Activated naive CD4-positive, alpha-beta T cell treated with anti-CD3 and anti-CD28 coated beads, Interleukin-2, amount 10 ng/mL, durations not matched to agents 7 days and 5 days (primary cell): ENCODE data around the gene CFAP68.

ENCODE experiments used
- CTCF ChIA-PET: fragments of 350-600 bp; sonication (Branson Sonifier 250); formaldehyde crosslinking; loops from one replicate; lab custom pipeline; 2021; ENCODE audit warnings: antibody characterized with exemption; lab: Charles Lee
- DNase-seq: peaks from one replicate; pipeline ENCODE4 v3.0.0-alpha.2; 2020
- H3K27ac Mint-ChIP-seq: one replicate; pipeline ENCODE4 v1.8.0; 2021; ENCODE audit warnings: mild to moderate bottlenecking, moderate library complexity, mixed read lengths
- H3K27me3 Mint-ChIP-seq: one replicate; pipeline ENCODE4 v1.8.0; 2021; ENCODE audit warnings: mild to moderate bottlenecking, mixed read lengths
- H3K36me3 Mint-ChIP-seq: one replicate; pipeline ENCODE4 v1.8.0; 2021; ENCODE audit warnings: mixed read lengths
- H3K4me1 Mint-ChIP-seq: one replicate; pipeline ENCODE4 v1.8.0; 2021; ENCODE audit warnings: mixed read lengths
- H3K4me3 Mint-ChIP-seq: one replicate; pipeline ENCODE4 v1.8.0; 2021; ENCODE audit warnings: mild to moderate bottlenecking, moderate library complexity, mixed read lengths
- H3K9me3 Mint-ChIP-seq: one replicate; pipeline ENCODE4 v1.8.0; 2021; ENCODE audit warnings: mixed read lengths

Gene CFAP68, protein sequence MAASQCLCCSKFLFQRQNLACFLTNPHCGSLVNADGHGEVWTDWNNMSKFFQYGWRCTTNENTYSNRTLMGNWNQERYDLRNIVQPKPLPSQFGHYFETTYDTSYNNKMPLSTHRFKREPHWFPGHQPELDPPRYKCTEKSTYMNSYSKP

DNA sequence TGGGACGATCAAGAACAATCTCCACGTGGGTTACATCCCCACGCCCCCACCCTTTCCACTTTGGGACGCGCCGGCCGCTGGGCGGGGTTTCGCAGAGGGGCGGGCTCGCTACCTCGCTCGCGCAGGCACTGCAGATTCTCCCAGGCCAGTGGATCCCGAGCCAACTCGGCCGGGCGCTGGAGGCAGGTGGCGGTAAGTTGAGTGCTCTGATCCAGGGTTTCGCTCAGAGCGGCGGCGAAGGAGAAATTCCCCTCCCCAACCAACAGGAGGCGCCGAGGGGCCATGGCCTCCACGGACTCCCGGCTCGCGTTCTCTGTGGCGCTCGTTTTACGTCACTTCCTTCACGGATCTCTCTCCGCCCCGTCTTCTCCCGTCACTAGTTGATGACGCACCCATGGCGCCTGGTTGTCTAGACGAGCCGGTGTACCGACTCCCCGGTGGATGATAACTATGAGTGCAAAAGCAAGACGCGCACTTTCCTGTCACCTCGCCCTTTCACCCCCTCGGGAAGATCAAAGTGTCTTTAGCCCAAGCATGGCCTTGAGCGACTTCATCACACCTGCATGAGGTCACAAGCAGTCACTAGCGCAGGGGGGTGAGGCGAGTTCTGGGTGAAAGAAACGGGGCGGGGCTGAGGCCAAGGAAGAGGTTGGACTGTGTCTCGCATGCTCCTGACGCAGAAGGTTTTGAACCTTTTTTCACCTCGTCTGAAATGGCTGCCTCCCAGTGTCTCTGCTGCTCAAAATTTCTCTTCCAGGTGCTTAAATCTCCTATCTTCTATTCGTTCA, at the start of gene CFAP68, which contains the start of gene FDXACB1:
TSS of gene CFAP68 (plus strand) at position 693 of the 788 bp plus-strand sequence. CDS start at position 713, 20 bp downstream.
TSS of gene FDXACB1 (minus strand) at position 317 of the 788 bp plus-strand sequence. CDS start at position 284, 33 bp downstream.
- Mint-ChIP-seq H3K36me3 (peaks cover 12% of the 10 kb centered on the region), H3K27ac (peak within 1 kb of the TSS; percentile 96), H3K4me1 (peaks cover 26% of the 10 kb centered on the region), H3K9me3 (no peaks in the 10 kb centered on the region), H3K27me3 (no peaks in the 10 kb centered on the region), H3K4me3 (peak within 1 kb of the TSS; percentile 83)
- CTCF ChIA-PET: interaction anchor here (1.1 to 3.4 kb wide), 5 partner anchors 8 to 103 kb away, joined by 4 to 18 read pairs (median 5); partner anchors contain the start of gene ALG9
- DNase-seq: peak; percentile 97

DNA sequence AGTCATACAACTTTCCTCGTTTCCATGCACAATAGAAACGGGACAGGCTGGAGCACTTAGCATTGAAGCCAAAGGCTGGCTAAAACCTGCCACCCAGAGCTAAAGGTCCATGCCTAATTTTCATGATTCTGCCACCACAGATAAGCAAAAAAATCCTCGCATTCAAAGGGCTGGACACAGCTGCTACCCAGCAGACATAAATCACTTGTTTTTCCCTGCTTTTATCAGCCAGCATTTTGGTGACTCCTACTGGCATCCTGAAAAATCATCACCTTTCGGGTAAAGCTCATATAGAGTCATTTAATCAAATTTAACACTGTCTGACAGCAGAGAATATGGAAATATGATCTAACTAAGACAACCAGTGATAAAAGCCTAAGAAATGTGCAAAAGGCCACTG, 45.8 kb upstream of the CFAP68 start:
- Mint-ChIP-seq H3K9me3 (no peaks in the 10 kb centered on the region), H3K27me3 (no peaks in the 10 kb centered on the region), H3K4me3 (no peak overlapping the region), H3K36me3 (peaks cover 39% of the 10 kb centered on the region), H3K27ac (no peak overlapping the region), H3K4me1 (peaks cover 7% of the 10 kb centered on the region)
- CTCF ChIA-PET: interaction anchor here (0.7 to 1.4 kb wide), 3 partner anchors 8 to 424 kb away, joined by 3 to 5 read pairs (median 3); no protein-coding TSS in a partner anchor
- no peak for DNase-seq

DNA sequence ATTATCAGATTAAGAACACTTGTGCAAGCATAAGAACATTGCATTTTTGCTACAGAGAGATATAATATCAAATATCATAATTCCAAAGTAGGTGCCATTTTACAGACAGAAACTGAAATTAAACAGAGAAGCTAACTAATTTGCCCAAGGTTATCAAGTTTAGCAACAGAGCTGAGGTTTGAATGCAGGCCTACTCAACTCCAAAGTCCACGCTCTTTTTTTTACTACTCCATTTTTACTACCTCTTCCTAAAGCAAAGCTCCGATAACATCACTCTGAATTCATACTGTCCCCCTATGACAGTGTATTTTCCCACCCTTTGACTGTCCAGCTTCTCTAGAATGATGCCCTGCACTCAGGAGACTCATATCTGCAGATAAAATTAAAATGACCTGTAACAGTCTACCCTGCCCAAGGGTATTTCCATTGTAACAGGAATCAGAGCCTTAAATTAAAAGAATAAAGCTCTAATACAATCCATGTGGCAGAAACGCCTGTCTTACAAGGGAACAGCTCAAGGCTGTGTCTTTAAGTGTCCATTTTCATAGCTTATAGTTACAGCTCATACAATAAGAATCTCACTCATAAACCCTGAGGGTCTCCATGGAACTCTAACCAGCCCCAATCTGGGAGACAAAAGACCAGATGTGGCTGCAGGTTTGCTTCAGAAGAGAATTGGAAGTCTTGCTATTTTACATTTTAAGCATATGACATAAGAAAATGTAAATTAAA, 44.7 kb upstream of the CFAP68 start:
- DNase-seq: no peak
- Mint-ChIP-seq H3K4me3 (no peak overlapping the region), H3K27ac (no peak overlapping the region), H3K9me3 (no peaks in the 10 kb centered on the region), H3K4me1 (peaks cover 7% of the 10 kb centered on the region), H3K36me3 (peaks cover 39% of the 10 kb centered on the region), H3K27me3 (no peaks in the 10 kb centered on the region)
- CTCF ChIA-PET: interaction anchor here (0.6 to 1.0 kb wide), 2 partner anchors 248 to 273 kb away, joined by 3 to 4 read pairs; no protein-coding TSS in a partner anchor

DNA sequence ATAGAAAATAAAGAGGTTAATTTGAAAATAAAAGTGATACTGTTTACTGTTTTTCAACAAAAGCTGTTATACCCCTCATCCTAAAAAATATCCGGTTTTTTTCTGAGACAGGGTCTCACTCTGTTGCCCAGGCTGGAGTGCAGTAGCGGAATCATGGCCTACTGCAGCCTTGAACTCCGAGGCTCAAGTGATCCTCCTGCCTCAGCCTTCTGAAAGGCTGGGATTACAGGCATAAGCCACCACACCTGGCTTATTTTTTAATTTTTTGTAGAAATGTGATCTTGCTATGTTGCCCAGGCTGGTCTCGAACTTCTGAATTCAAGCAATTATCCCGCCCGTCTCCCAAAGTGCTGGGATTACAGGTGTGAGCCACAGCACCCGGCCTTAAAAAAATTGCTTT, 43.7 kb upstream of the CFAP68 start:
- CTCF ChIA-PET: interaction anchor here (1.0 kb wide), 1 partner anchor 249 kb away, joined by 3 read pairs; no protein-coding TSS in a partner anchor

DNA sequence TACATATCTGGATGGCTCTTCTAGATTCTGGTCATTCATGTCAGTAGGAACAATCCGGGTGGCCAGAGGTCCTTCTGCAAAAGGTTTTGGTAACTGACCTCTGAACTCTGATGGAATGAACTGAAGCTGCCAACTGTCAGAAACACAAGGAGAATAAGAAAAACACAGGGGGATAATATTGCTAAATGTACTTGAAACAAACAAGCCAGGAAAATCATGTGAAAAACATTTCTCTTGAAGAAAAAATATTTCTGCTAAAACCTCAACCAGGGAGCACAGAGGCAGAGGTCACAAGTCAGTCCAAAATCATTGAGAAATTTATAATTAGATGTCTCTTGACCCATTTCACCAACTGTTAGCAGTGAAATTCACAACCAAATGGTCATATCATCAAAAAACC, 43.2 kb upstream of the CFAP68 start:
- no peak for DNase-seq
- CTCF ChIA-PET: no interaction called here
- H3K4me1 Mint-ChIP-seq: peaks cover 7% of the 10 kb centered on the region
- H3K36me3 Mint-ChIP-seq: peaks cover 37% of the 10 kb centered on the region
- no peak overlapping the region for H3K4me3 Mint-ChIP-seq
- no peak overlapping the region for H3K27ac Mint-ChIP-seq
- no peaks in the 10 kb centered on the region for H3K27me3 Mint-ChIP-seq
- H3K9me3 Mint-ChIP-seq: no peaks in the 10 kb centered on the region

More for the DNA sequence above, 43.7 kb upstream of the CFAP68 start:
- no peak for DNase-seq
- H3K27me3 Mint-ChIP-seq: no peaks in the 10 kb centered on the region
- no peak overlapping the region for H3K4me3 Mint-ChIP-seq
- H3K4me1 Mint-ChIP-seq: peaks cover 7% of the 10 kb centered on the region
- H3K27ac Mint-ChIP-seq: no peak overlapping the region
- no peaks in the 10 kb centered on the region for H3K9me3 Mint-ChIP-seq
- peaks cover 37% of the 10 kb centered on the region for H3K36me3 Mint-ChIP-seq

DNA sequence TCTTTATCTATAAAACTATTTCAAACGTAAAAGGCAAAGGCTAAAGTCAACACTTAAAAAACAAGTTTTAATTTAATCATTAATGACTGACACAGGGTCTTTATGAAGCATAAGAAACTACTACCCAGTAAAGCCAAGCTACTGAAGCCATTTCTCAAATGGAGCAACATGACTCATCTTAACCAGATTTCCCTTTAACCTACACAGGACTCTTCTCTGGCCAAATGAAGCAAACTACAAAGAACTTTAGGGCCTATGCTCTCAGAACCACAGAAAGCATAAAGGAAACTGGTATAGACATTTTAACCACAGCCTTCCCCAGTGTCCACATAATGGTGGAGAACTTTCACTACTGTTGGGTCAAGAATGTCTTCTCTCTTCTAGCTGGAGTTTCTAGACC, 42.6 kb upstream of the CFAP68 start:
- no peaks in the 10 kb centered on the region for H3K27me3 Mint-ChIP-seq
- H3K4me1 Mint-ChIP-seq: peaks cover 9% of the 10 kb centered on the region
- H3K36me3 Mint-ChIP-seq: peaks cover 34% of the 10 kb centered on the region
- no peak overlapping the region for H3K27ac Mint-ChIP-seq
- no peak for DNase-seq
- CTCF ChIA-PET: interaction anchor here (0.8 kb wide), 1 partner anchor 235 kb away, joined by 3 read pairs; no protein-coding TSS in a partner anchor
- H3K4me3 Mint-ChIP-seq: no peak overlapping the region
- no peaks in the 10 kb centered on the region for H3K9me3 Mint-ChIP-seq

DNA sequence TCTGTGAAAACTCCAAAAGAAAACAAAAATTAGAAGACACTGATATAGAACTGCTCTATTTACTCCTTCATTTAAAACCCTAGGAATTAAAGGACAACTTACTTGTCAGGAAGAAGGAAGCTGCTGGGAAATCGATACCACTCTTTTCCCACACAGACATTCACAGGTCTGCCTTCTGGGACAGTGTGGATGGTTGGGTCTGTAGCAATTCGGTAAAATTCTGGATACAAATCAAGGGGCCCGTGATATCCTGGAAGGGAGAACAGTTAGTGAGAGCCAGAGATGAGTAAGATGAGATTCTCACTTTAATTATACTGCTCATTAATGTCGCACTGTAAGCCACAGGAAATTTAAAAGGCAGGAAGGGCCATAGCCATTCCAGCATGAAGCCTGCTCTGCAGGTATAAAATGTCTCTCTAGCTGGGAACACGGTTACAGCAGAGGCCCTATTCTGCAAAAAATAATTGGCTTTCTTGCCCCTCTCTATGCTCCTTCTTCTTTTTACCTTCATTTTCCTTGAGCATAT, 41.9 kb upstream of the CFAP68 start:
- peaks cover 34% of the 10 kb centered on the region for H3K36me3 Mint-ChIP-seq
- H3K4me1 Mint-ChIP-seq: peaks cover 9% of the 10 kb centered on the region
- no peak overlapping the region for H3K27ac Mint-ChIP-seq
- CTCF ChIA-PET: interaction anchor here (0.8 kb wide), 1 partner anchor 236 kb away, joined by 3 read pairs; no protein-coding TSS in a partner anchor
- H3K4me3 Mint-ChIP-seq: no peak overlapping the region
- H3K9me3 Mint-ChIP-seq: no peaks in the 10 kb centered on the region
- no peaks in the 10 kb centered on the region for H3K27me3 Mint-ChIP-seq
- no peak for DNase-seq

DNA sequence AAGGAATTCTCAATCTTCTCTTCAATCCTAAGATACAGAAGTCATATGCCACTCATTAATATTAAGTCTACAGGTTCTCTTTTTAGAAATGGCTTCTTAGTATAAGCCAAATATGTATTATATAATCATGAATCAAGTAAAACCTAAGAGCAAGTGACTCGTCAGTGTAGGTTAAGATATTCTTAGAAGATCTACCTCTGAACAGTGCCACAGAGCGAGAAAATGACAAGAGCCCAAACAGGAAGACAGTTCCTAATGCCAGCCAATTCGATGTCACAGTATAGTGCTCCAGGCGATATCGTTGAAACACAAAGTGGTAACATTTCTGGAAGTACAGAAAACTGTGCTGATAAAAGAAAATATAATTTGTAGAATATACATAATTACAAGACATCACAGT, 41.3 kb upstream of the CFAP68 start:
- Mint-ChIP-seq H3K4me3 (no peak overlapping the region), H3K9me3 (no peaks in the 10 kb centered on the region), H3K27ac (no peak overlapping the region), H3K36me3 (peaks cover 34% of the 10 kb centered on the region), H3K4me1 (peaks cover 9% of the 10 kb centered on the region), H3K27me3 (no peaks in the 10 kb centered on the region)
- no peak for DNase-seq
- CTCF ChIA-PET: interaction anchor here (0.6 to 5.9 kb wide), 2 partner anchors 245 to 251 kb away, joined by 3 to 50 read pairs; no protein-coding TSS in a partner anchor

DNA sequence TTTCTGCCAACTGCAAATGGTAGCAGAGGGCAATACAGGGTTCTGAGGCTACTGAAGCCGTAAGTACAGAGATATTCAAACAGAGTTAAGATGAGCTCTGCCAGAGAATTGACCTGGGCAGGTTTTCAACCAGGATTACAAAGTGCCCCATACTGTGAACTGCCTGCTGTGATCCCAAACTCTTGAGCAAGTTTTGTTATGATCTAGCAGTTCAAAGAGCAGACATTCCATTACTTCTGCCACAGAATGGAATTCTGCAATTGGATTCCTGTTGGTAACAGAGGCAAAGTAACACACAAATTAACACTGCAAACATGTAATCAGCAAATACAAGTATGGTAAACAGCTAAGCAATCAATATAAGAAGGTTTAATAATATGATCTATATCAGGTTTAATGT, 39.2 kb upstream of the CFAP68 start:
- Mint-ChIP-seq H3K4me1 (peaks cover 9% of the 10 kb centered on the region), H3K36me3 (peaks cover 22% of the 10 kb centered on the region), H3K27ac (no peak overlapping the region), H3K27me3 (no peaks in the 10 kb centered on the region), H3K9me3 (no peaks in the 10 kb centered on the region), H3K4me3 (no peak overlapping the region)
- CTCF ChIA-PET: interaction anchor here (0.6 to 5.9 kb wide), 5 partner anchors 10 to 274 kb away, joined by 3 to 50 read pairs (median 3); no protein-coding TSS in a partner anchor
- DNase-seq: no peak

DNA sequence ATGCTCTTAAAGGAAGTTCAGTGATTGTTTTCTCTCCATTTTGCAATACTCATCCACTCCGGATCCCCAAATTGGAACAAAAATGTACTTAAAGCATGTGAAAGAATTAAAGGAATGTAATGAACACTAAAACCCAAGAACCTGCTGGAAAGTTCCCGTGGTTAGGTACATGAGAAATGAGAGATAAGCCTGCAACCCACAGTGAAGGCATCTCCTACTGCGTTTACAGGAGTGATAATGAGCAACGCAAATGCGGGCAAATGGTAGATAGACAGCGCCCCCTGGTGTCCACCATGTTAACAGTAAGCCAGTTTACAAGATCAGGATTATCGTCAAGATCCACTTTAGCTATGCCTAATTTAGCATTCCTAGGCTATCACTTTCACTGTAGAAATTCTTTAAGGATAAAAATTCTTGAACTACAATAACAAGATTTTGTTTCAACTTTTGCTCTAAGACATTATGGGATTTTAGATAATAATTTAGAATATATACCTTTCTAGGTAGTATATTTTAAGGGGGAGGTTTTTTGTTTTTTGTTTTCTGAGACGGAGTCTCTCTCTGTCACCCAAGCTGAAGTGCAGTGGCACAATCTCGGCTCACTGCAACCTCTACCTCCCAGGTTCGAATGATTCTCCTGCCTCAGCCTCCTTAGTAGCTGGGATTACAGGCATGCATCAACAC, 37.8 kb upstream of the CFAP68 start:
- Mint-ChIP-seq H3K27ac (no peak overlapping the region), H3K4me1 (peaks cover 7% of the 10 kb centered on the region), H3K9me3 (no peaks in the 10 kb centered on the region), H3K4me3 (no peak overlapping the region), H3K27me3 (no peaks in the 10 kb centered on the region), H3K36me3 (peaks cover 13% of the 10 kb centered on the region)
- peak; percentile 91 for DNase-seq
- CTCF ChIA-PET: interaction anchor here (0.6 to 5.9 kb wide), 20 partner anchors 8 to 388 kb away, joined by 3 to 50 read pairs (median 3); partner anchors contain the start of gene ALG9

DNA sequence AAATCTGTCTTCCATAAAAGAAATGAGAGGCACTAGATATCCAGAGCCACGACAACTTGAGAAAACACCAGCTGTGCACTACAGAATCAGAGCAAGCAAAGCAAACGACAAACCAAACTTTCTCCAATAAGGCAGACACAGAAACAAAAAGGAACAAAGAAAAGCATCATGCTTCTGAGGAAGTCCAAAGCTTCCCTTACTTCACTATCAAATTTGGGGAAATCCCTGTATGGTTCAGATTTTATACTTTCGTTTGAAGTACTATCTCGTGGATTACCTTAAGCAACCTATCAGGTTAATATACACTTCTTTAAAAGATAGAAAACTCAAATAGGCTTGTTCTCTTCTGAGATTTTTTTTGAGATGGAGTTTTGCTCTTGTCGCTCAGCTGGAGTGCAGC, 35.7 kb upstream of the CFAP68 start:
- CTCF ChIA-PET: interaction anchor here (1.1 to 5.9 kb wide), 8 partner anchors 11 to 388 kb away, joined by 3 to 50 read pairs (median 4); no protein-coding TSS in a partner anchor
- Mint-ChIP-seq H3K27me3 (no peaks in the 10 kb centered on the region), H3K4me3 (no peak overlapping the region), H3K36me3 (peaks cover 9% of the 10 kb centered on the region), H3K9me3 (no peaks in the 10 kb centered on the region), H3K27ac (no peak overlapping the region), H3K4me1 (peaks cover 2% of the 10 kb centered on the region)
- no peak for DNase-seq

DNA sequence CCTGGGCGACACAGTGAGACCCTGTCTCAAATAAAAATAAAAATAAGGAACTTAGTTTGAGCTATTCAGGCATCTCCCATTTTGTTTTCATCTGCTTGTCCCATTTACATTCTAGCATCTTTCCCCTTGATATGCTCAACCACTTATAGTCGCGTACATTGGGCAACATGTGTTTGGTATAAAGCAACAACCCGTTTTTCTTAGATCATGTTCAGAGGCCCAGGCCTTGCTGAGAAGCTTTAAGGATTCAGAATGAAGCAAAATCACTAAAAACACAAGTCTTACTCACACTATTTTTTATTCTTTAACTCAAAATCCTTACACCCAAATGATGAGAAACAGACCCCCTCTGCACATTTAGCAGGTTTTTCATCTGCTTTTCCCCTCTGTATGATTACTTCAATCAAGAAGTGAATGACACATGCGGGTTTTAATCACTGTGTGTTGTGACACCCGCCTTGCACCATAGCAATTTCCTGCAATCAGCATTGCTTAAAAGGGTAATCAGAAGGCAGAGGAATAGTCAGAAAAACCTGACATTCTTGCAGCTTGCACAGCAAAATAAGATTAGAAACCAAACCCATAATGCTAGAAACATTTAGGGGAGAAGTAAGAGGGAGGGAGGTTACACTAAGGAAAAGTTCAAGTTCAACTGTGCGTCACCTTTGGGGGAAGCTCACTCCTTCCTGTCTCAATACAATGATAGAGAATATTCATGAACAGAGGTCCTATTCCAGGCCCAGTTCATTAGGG, 33.9 kb upstream of the CFAP68 start:
- DNase-seq: no peak
- H3K36me3 Mint-ChIP-seq: peaks cover 18% of the 10 kb centered on the region
- peaks cover 2% of the 10 kb centered on the region for H3K4me1 Mint-ChIP-seq
- no peaks in the 10 kb centered on the region for H3K27me3 Mint-ChIP-seq
- no peak overlapping the region for H3K4me3 Mint-ChIP-seq
- CTCF ChIA-PET: interaction anchor here (0.9 to 2.1 kb wide), 4 partner anchors 11 to 281 kb away, joined by 3 to 7 read pairs (median 4); no protein-coding TSS in a partner anchor
- no peaks in the 10 kb centered on the region for H3K9me3 Mint-ChIP-seq
- H3K27ac Mint-ChIP-seq: no peak overlapping the region
